GM19324 (cell line): ENCODE results near the gene JAG2.
"Not testable (repeated sequence)": the region's sequence is repeated elsewhere in the genome, so short reads cannot be mapped to it uniquely, and the experiment has no call there.

Experiments
- ATAC-seq: cut with Tn5 transposase; IDR thresholded peaks from one replicate; pipeline ENCODE4 v1.9.1; 2021; ENCODE audit warnings: mild to moderate bottlenecking, moderate library complexity; ENCODE audit not compliant: unreplicated experiment, low FRiP score

Gene JAG2

GRCh38 chr14:105123981-105124765 lies 44.4 kb downstream of the JAG2 start:
- no peak for ATAC-seq

GRCh38 chr14:105123064-105123665 lies 45.4 kb downstream of the JAG2 start:
- no peak for ATAC-seq

- no peak for ATAC-seq
Observed at GRCh38 chr14:105120056-105120455, 48.5 kb downstream of the JAG2 start.

GRCh38 chr14:105119408-105120025 lies 49.1 kb downstream of the JAG2 start:
- ATAC-seq = no peak

- no peak for ATAC-seq
Observed at GRCh38 chr14:105118646-105119407, 49.7 kb downstream of the JAG2 start.

GRCh38 chr14:105117710-105118385 lies 50.7 kb downstream of the JAG2 start:
- ATAC-seq = no peak

GRCh38 chr14:105117257-105117646 lies 51.3 kb downstream of the JAG2 start:
- ATAC-seq = no peak

GRCh38 chr14:105116451-105117256 lies 51.9 kb downstream of the JAG2 start:
- ATAC-seq = no peak

GRCh38 chr14:105109243-105109642 lies 59.3 kb downstream of the JAG2 start:
- not testable (repeated sequence) for ATAC-seq

GRCh38 chr14:105108516-105108864 lies 60.1 kb downstream of the JAG2 start:
- ATAC-seq = no peak

- ATAC-seq = no peak
Observed at GRCh38 chr14:105107781-105108515, 60.6 kb downstream of the JAG2 start.

GRCh38 chr14:105107351-105107750 lies 61.2 kb downstream of the JAG2 start:
- no peak for ATAC-seq

GRCh38 chr14:105105158-105105557 lies 63.4 kb downstream of the JAG2 start:
- no peak for ATAC-seq

- no peak for ATAC-seq
Observed at GRCh38 chr14:105102893-105103292, 65.7 kb downstream of the JAG2 start.

- ATAC-seq = no peak
Observed at GRCh38 chr14:105102361-105102870, 66.2 kb downstream of the JAG2 start.

- no peak for ATAC-seq
Observed at GRCh38 chr14:105100910-105101309, 67.7 kb downstream of the JAG2 start.

- ATAC-seq = no peak
Observed at GRCh38 chr14:105099778-105100177, 68.8 kb downstream of the JAG2 start.

- ATAC-seq = no peak
Observed at GRCh38 chr14:105098316-105098715, 70.3 kb downstream of the JAG2 start.

- no peak for ATAC-seq
Observed at GRCh38 chr14:105097794-105098127, 70.8 kb downstream of the JAG2 start.
